ENCODE measurements around the gene PIP4K2B.

Gene PIP4K2B

DNA sequence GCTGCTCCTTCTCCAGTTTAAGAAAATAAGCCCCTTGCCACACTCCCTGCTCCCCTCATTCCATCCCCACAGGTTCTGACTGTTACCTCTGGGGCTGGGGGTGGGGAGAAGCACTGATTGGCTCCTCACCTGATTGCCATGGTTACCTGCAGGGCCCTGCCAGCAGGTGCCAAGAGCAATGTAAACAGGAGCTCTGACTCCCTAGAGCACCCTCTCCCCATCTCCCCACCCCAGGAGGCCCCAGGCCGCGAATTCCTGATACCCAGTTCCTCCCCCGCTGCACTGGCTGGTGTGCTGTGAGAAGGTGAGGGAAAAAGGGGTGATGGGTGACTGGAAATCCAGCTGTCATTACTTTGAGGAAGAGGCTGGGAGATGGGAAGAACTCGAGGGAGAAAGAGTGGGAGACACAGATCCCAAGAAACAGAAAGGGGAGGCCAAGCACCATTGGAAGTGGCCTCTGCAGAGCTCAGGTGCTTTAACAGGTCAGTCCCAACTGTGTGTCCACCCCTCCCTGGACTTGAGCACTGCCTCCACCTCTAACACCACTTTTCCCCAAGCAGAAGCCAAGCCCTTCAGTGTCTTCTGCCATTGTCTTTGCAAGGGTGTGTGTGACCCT is 55.7 kb downstream of the PIP4K2B start:
- no peak for DNase-seq

DNA sequence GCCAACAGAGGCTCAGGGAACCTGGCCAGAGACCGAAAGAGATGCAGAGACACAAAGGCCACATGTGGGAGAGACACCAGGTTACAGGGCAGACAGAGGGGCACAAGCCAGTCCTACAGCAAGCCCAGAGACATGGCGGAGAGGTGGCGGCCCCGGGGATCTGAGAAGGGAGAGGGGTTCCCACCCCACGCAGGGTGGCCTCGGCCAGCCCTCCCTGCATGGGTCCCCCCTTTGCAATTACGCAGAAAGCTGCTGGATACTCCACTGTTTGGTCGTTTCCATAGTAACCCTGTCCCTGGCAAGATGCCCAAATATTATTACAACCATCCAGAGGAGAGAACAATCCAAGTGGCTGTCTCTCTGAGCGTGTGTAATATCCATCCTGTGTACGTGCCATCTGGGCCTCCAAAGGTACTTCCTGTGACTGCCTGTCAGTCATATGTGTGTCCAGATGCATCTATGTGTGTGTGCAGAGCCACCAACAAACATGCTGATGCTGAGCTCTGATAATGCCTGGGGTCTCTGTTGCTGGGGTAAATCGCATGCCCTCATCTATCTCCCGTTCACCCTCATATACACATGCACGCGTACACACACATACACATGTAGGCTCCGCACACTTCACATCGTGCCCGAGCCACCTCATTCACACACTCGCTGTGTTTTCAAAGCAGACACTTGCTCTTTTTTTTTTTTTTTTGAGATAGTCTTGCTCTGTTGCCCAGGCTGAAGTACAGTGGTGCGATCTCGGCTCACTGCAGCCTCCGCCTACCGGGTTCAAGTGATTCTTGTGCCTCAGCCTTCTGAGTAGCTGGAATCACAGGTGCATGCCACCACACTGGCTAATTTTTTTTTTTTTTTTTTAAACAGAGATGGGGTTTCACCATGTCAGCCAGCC is 56.7 kb downstream of the PIP4K2B start:
- DNase-seq, result peak; percentile 37

DNA sequence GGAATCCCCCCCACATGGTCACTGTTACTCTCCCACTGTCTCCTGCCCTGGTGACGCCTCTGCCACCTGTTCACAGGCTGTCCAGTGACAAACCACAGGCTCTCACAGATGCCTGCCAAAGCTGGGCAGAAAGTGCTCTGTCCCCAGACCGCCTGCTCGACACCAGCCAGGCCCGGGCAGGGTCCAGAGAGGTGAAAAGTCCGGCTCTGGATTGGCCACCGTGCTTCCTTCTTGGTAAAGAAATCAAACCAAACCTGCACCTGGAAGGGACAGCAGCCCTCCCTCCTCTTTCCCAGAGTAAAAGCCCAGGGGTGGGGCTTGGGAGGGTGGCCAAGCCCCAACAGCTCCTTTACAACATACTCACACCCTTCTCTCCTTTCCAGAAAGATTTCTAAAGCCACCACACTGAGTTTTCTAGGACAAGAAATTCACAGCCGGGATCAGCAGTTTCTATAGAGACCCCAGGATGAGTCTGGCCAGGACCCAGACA is 57.4 kb downstream of the PIP4K2B start:
- no peak for DNase-seq

DNA sequence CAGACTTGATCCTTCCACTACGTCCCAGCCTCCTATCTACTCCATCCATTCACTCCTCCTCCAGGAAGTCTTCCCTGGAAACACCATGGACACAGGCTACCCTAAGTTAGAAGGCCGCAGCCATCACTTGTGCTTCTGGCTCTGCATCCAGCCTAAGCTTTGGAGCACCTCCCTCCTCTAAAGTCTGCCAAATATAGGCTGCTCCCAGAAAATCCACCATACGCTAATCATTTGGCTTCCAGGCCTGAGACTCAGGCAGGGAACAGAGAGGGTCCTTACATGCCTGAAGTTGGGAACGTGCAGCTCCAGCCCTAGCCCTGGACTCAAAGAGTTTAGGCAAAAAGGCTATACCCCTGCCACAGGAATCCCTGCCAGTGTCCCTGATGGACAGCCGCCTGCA is 57.9 kb downstream of the PIP4K2B start:
- no peak for DNase-seq

DNA sequence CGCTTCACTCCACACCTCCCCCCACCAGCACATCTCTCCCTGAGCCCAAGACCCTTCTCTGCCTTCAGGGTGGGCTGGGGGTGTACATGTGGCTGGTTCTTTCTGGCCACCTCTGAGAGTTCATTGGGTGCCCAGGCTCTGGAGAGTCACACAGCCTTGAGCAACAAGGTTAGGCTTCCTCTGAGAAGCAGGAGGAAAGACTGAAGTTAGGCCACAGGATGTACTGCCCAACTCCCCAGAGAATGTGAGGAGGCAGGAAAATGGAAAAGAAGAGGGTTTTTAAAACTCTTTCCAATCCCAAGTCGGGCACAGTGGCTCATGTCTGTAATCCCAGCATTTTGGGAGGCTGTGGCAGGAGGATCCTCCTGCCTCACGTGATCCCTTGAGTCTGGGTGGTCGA is 58.5 kb downstream of the PIP4K2B start:
- DNase-seq, result no peak

DNA sequence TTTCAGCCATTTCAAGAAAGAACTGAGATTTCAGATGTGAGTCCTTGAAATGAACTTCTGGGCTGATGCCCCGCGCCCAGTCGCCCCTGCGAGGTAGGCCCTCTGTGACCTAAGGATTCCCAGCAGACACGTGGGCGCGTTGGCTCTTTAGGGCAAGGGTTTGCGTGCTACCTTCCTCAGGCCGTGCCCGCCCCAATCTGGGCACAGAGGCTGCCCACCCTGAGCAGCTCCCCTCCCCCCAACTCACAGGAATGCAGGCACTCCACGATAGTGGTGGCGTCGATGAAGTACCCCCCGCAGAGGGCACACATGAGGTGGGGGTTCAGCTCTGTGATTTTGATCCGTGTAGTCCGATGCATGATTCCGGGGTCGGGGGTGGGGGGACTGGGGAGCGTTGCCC is 59.3 kb downstream of the PIP4K2B start:
- DNase-seq, result no peak

DNA sequence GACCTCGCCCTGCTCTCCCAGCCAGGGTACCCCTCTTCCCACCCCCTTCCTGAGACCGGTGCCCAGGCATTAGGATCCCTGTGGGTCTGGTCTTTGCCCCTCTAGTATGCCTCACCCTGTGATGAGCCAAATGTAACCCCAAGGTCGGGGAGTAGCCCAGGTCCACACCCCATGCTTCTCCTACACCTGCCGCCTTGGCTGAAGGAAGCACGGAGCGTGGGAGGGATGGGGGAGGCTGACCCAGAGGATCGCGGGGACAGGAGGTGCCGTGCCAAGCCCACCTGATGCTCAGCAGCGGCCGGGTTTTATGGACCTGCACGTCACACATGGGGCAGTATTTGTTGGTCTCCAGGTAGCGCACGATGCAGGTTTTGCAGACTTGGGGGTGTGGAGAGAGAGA is 60.1 kb downstream of the PIP4K2B start:
- no peak for DNase-seq

DNA sequence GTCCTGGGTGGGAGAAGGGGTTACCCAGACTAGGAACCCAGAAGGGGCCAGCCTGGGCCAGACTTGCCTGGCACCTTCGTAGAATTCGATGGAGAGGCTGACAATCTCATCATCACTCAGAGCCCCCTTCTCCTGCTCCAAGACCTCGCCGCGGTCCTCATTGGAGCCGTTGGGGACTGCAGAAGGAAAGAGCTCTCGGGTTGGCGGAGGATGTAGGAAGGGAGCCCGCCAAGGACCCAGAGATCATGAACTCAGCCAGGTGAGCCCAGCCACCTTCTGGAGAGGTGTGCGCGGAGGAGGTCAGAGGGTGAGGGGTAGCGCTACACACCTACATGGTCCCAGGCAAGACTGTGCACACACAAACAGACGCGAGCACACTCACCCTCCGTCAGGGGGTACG is 60.7 kb downstream of the PIP4K2B start:
- DNase-seq, result no peak

DNA sequence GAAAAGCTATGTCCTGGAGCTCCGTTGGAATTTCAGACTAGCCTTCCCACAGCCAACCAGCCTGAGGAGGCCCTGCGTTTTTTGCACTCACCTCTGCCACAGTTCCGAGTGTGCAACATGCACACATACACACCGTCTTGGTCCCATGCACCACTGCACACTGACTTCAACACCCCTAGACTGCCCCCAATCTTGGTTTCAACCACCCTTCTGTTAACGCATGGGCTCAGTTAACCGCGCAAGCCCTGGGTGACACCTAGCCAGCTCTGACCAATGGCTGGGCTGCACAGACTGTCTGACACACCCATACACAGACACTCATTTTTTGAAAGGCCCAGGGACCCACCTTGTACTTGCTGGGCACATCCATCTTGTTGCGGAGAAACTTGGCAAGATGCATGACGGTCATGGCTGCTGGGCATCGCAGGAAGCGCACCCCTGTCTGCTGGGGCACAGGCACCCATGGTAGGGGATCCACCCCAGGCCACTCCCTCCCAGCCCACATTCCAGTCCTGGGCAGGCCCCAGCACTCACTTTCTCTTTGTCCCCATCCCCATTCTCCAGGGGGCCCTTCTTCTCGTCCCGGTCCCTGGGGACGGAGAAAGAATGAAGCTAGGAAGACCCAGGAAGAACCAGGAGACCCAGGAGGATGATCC is 61.2 kb downstream of the PIP4K2B start:
- DNase-seq, result no peak

DNA sequence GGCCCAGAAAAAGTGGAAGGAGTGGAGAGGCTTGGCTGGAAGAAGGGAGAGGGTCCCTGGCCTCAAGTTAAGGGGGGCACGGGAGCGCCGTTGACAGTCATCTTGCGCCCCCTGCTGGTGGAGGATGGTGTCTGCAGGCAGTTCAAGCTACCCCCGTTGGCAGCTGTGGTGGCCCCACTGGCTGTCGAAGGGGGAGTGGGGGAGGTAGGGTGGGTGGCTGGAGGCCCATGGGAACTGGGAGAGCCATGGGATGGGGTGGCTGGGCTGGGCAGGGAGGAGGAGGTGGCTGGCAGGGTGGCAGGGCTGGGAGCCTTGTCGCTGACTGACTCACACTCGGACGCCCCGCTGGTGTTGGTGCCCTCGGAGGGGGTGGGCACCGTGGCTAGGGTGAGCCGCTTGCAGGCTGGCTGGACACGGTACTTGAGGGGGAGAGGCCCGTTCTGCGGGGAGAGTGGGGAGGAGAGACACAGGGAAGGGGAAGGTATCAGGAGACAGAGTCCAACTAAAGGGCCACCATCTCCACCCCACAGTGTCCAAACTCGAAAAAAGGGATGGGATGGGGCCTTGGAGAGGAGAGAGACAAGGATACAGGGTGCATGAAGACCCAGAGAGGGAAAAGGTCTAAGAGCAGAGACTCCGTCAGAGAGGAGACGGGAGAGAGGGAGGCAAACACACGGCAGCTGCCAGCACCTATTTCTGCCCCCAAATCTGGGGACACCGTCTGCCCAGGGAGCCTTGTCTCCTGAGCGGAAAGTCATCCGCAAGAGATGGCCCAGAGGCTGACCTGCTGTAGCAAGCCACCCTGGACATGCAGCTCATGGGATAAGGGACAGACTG is 64.0 kb downstream of the PIP4K2B start:
- peak; percentile 41 for DNase-seq

DNA sequence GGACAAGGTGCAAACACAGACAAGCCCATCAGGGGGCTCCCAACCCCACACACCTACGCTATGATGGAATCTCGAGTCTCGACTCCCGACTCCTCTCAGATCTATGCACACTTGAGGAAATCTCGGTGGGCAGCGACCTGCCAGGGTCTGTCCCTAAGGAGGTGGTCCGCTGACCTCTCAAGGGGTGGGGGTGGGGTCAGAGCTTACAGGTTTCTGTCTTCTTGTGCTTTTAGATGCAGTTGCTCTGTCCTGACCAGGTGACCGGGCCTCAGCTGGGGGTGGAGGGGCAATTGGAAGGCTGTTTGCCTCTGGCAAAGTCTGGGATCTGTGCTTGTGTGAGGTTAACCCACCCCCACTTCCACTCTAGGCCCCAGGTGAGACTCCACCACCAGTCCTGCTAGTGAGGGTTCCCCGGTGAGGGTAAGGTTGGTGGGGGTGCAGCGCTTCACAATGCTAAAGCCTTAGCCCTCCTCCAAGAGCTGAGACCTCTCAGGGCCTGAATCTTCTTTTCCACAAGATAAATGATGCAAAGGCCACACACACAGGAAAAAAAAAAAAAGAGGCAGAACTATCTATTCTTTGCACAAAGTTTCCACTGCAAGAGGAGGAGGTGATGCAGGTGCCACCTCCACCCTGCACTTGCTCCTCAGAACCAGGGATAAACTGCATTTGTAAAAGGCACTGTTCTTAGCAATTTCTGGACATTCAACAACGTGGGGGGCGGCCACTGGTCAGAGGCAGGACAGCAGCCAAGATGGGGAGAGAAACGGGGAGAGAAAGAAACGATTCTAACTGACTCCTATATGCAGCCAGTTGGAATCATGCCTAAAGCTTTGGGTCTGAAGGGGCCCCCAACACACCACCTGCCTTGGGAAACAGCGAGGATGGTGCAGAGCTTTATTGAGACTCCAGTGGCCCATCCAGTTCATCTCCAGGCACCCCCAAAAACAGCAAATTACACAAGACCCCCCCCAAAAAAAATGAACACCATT is 65.1 kb downstream of the PIP4K2B start:
- no peak for DNase-seq

DNA sequence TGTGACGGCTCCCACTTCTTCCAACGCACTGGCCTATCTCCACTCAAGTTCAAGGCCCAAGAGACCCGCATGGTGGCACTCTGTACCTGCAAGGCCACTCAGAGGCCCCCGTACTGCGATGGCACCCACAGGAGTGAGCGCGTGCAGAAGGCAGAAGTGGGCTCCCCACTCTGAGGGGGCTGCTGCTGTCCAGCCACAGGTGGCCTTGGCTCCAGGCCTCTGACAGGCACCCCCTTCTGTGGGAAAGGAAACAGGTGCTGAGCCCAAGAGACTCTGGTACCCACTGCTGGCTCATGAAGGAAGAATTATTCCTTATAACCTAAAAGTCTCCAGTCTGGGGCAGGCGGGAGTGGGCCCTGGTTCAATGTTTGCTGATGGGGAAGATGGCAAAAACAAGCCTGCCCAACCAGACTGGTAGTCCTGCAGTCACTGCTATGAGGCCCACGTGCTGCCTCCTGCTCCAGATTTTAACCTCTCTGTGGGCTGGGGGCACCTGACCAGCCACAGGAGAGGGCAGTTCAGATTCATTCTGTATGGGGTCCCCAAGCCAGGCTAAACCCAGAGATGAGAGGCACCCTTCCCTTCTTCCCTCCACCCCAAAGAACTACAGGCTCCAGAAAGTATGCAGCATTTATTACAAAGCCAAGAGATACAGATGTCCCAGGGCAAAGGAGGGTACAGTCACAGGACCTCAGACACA is 65.9 kb downstream of the PIP4K2B start:
- no peak for DNase-seq

DNA sequence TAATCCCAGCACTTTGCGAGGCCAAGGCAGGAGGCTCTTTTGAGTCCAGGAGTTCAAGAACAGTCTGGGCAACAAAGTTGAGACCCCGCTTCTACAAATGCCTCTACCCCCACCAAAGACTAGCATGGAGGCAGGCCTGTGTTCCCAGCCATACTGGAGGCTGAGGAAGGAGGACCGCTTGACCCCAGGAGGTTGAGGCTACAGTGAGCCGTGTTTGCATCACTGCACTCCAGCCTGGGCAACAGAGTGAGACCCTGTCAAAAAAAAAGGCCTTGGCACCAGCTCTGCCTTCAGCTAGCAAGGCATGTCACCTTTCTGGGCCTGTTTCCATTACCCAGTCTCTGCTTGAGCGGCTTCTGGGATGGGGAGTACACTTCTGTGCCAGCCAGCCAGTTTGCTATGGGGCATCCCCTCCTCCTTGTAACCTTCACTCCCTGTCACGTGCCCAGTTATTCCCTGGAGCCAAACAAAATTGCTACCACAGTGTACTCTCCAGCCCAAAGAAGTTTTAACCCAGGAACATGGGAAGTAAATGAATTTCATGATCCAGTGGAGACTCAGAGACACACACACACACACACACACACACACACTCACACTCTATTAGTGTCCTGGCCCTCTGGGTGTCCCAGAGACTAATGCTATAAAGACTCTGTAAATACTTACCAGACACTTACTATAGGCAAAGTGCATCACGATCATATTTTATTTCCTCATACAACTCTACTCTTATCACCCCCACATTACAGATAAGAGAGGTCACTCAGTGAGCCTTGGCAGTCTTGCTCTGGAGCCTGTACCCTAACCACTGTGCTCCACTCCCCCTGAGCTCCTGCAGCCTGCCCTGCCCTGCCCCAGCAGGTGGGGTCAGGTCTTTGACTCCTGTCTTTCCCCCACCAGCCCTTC is 66.7 kb downstream of the PIP4K2B start:
- DNase-seq, result no peak

DNA sequence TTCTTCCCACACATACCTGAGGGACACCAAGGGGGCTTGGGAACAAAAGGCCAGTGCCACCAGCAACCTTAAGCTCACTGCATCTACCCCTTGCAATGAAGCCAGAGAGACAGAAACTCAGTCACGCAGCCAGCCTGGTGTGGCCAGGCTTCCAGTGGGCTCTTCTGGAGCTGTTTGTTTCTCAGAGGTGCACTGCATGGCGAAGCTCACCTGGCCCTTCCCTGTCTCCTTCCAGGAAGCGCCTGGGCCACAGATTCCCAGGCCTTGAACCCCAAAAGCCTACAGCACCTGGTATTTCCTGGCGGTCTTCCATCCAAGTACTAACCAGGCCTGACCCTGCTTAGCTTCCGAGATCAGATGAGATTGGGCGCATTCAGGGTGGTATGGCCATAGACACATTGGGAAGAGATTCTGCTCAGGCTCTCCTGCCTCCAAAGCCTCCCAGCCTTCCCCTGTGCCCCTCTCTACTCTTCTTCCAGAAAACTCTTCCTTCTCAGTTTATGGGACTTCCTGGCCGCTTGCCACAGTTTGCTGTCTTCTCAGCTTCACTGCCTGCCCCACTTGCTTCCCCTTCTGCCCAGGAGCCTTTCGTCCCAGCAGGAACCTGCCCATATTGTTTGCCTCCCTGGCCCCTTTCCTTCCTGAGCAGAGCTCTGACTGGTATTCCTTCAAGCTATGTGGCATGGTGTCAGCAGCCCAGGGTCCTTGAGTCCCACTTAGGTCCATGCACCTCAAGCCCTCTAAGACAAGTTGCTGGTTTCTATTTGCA is 67.6 kb downstream of the PIP4K2B start:
- DNase-seq, result no peak

DNA sequence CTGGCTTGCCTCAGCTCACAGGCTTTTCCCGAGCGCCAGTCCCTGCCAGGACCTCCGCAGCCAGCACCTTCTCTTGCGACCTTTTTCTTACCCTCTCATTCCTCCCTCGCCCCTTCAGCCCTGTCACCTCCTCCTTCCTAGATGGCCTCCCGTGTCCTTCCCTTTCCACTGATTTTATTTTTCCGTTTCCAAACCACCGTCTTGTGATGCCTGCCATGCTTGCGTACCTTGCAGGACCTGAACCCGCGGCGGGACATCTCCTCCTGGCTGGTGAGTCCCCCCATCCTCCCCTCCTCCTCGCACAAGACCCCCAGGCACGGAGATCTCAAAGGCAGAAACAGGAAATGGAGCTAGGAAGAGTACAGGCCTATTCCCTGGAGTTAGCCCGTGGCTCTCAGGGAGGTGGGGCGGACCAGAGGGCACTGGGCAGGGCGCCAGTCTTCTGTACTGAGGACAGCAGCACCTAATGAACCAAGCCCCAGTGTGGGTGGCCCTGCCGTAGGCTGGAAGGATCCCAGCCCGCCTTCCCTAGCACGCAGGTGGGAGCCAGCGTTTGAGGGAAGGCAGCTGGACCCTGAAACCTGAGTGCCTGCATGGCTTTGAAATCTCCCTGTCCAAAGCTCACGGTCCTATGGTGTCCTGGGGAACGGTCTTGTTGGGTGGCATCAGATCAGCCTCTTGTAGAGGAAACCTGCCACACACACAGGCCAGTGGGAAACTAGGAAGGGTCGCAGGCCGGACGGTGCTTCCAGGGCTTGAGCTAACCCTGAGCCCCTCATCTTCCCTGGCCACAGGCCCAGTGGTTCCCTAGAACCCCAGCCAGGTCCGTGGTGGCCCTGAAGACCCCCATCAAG is 68.6 kb downstream of the PIP4K2B start:
- DNase-seq, result no peak

DNA sequence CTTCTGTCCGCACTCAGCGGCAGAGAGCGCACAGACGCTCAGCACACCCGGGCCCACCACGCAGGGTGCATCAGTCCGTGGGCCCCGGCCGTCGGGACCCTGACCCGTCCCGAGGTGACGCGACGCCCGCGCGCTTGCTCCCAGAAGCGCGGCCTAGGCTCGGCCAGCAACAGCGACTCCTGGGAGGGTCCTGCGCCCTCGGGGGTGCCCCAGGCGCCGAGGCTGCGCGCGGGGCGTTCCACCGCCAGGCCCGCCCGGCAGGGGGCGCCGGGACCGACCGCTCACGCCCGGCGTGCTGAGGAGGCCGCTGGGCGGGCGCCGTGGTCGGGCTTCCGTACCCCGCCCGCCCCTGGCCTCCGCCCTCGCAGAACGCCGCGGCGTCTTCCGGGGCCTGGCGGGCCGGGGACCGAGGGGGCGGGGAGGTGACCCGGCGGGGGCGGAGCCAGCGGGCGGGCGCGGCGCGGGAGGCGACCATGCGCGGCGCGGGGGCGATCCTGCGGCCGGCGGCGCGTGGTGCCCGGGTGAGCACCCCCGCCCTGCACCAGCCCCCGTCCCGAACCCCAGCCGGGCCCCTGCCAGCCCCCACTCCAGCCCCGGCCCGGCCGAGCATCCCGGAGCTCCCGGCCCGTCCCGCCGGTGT is 69.3 kb downstream of the PIP4K2B start, which contains the start of gene CISD3:
TSS of gene CISD3 (plus strand) at position 456 of the 640 bp plus-strand sequence. CDS start at position 474, 18 bp downstream.
- peak; percentile 88 for DNase-seq

DNA sequence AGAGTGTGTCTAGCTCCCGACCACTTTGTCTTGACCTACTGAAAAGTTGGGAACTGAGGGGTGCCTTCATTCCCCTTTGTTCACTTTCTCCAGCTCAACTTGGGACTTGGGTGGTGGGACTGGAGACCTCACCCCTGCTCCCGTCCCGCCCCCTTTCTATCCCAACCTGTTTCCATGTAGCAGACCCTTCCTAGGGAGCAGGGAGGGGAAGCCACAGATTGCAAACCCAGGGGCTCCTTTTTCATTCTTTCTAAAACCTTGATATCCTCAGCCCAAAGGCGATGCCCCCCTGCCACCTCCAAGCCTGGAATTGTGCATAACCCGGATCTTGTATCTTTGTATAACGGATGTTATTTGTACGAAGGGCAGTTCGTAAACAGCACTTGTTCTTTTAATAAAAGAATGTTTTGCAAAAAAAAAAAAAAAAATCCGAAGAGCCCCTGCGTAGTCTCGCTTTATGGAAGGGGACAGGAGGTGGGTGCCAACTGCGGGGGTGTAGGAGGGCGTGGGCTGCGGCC is 69.9 kb downstream of the PIP4K2B start:
- DNase-seq, result no peak

Data from NCI-H2107 (cell line).